Dendritic cell treated with granulocyte-macrophage colony-stimulating factor and Interleukin-4, amounts not matched to agents 40 ng/mL and 50 ng/mL, for 4 days (primary cell): ENCODE results near the gene CIROP.
A peak's percentile ranks its signal among the peaks of the same experiment; 100 is the strongest.

ENCODE experiments used
- H3K27ac Mint-ChIP-seq: one replicate; pipeline ENCODE4 v1.8.0; 2022; ENCODE audit warnings: mild to moderate bottlenecking, mixed read lengths
- H3K27me3 Mint-ChIP-seq: one replicate; pipeline ENCODE4 v1.8.0; 2022; ENCODE audit warnings: mild to moderate bottlenecking, mixed read lengths
- H3K36me3 Mint-ChIP-seq: one replicate; pipeline ENCODE4 v1.8.0; 2022; ENCODE audit warnings: low read depth, mixed read lengths
- H3K4me1 Mint-ChIP-seq: one replicate; pipeline ENCODE4 v1.8.0; 2022; ENCODE audit warnings: low read depth, mixed read lengths
- H3K4me3 Mint-ChIP-seq: one replicate; pipeline ENCODE4 v1.8.0; 2022; ENCODE audit warnings: mild to moderate bottlenecking, moderate library complexity, mixed read lengths
- H3K9me3 Mint-ChIP-seq: one replicate; pipeline ENCODE4 v1.8.0; 2022; ENCODE audit warnings: mixed read lengths
- intact Hi-C: fragments of 100-400 bp; cut with micrococcal nuclease; formaldehyde crosslinking; loops from one replicate; pipeline ENCODE4 v1.15.0; 2022

CIROP gene

GRCh38 chr14:23140371-23140770 is 35.6 kb upstream of the CIROP start:
- no peak overlapping the region for H3K4me3 Mint-ChIP-seq

GRCh38 chr14:23139874-23140273 is 35.1 kb upstream of the CIROP start:
- H3K36me3 Mint-ChIP-seq, result peaks cover 98% of the 10 kb centered on the region
- H3K27ac Mint-ChIP-seq, result peak overlapping the region; percentile 14
- peaks cover 6% of the 10 kb centered on the region for H3K4me1 Mint-ChIP-seq
- intact Hi-C loops, result no loop called here
- H3K27me3 Mint-ChIP-seq, result no peaks in the 10 kb centered on the region
- H3K4me3 Mint-ChIP-seq, result no peak overlapping the region
- H3K9me3 Mint-ChIP-seq, result no peaks in the 10 kb centered on the region

More at GRCh38 chr14:23140371-23140770, 35.6 kb upstream of the CIROP start:
- Mint-ChIP-seq H3K4me1 (peaks cover 6% of the 10 kb centered on the region), H3K27ac (no peak overlapping the region), H3K27me3 (no peaks in the 10 kb centered on the region), H3K36me3 (peaks cover 100% of the 10 kb centered on the region), H3K9me3 (no peaks in the 10 kb centered on the region)
- intact Hi-C loops, result no loop called here

- H3K36me3 Mint-ChIP-seq, result peaks cover 91% of the 10 kb centered on the region
- intact Hi-C loops, result no loop called here
- peaks cover 6% of the 10 kb centered on the region for H3K4me1 Mint-ChIP-seq
- no peaks in the 10 kb centered on the region for H3K27me3 Mint-ChIP-seq
- H3K27ac Mint-ChIP-seq, result no peak overlapping the region
- H3K9me3 Mint-ChIP-seq, result no peaks in the 10 kb centered on the region
- no peak overlapping the region for H3K4me3 Mint-ChIP-seq
Observed at GRCh38 chr14:23137813-23138535, 33.2 kb upstream of the CIROP start.

GRCh38 chr14:23137192-23137812 is 32.5 kb upstream of the CIROP start:
- no peak overlapping the region for H3K4me3 Mint-ChIP-seq
- H3K9me3 Mint-ChIP-seq, result no peaks in the 10 kb centered on the region
- intact Hi-C loops, result no loop called here
- H3K36me3 Mint-ChIP-seq, result peaks cover 91% of the 10 kb centered on the region
- no peaks in the 10 kb centered on the region for H3K27me3 Mint-ChIP-seq
- no peak overlapping the region for H3K27ac Mint-ChIP-seq
- H3K4me1 Mint-ChIP-seq, result peaks cover 6% of the 10 kb centered on the region

- no peaks in the 10 kb centered on the region for H3K27me3 Mint-ChIP-seq
- H3K9me3 Mint-ChIP-seq, result no peaks in the 10 kb centered on the region
- intact Hi-C loops, result no loop called here
Observed at GRCh38 chr14:23136566-23137133, 31.9 kb upstream of the CIROP start.

GRCh38 chr14:23132970-23133369 is 28.2 kb upstream of the CIROP start:
- H3K4me3 Mint-ChIP-seq, result no peak overlapping the region
- H3K36me3 Mint-ChIP-seq, result peaks cover 91% of the 10 kb centered on the region
- intact Hi-C loops, result no loop called here
- no peaks in the 10 kb centered on the region for H3K27me3 Mint-ChIP-seq
- no peak overlapping the region for H3K27ac Mint-ChIP-seq
- peaks cover 43% of the 10 kb centered on the region for H3K4me1 Mint-ChIP-seq
- no peaks in the 10 kb centered on the region for H3K9me3 Mint-ChIP-seq

More at GRCh38 chr14:23136566-23137133, 31.9 kb upstream of the CIROP start:
- Mint-ChIP-seq H3K36me3 (peaks cover 91% of the 10 kb centered on the region), H3K27ac (no peak overlapping the region), H3K4me1 (peaks cover 6% of the 10 kb centered on the region), H3K4me3 (no peak overlapping the region)

GRCh38 chr14:23131482-23131881 is 26.7 kb upstream of the CIROP start:
- Mint-ChIP-seq H3K9me3 (no peaks in the 10 kb centered on the region), H3K4me1 (peaks cover 44% of the 10 kb centered on the region), H3K36me3 (peaks cover 91% of the 10 kb centered on the region), H3K4me3 (no peak overlapping the region), H3K27ac (peak overlapping the region; percentile 2), H3K27me3 (no peaks in the 10 kb centered on the region)
- intact Hi-C loops, result no loop called here

- Mint-ChIP-seq H3K4me3 (no peak overlapping the region), H3K36me3 (peaks cover 91% of the 10 kb centered on the region), H3K4me1 (peaks cover 44% of the 10 kb centered on the region), H3K27ac (peak overlapping the region; percentile 2), H3K27me3 (no peaks in the 10 kb centered on the region), H3K9me3 (no peaks in the 10 kb centered on the region)
- intact Hi-C loops, result no loop called here
Observed at GRCh38 chr14:23130871-23131270, 26.1 kb upstream of the CIROP start.

GRCh38 chr14:23129759-23130316 is 25.0 kb upstream of the CIROP start:
- Mint-ChIP-seq H3K36me3 (peaks cover 93% of the 10 kb centered on the region), H3K4me1 (peaks cover 45% of the 10 kb centered on the region), H3K9me3 (no peaks in the 10 kb centered on the region), H3K27ac (no peak overlapping the region), H3K4me3 (no peak overlapping the region), H3K27me3 (no peaks in the 10 kb centered on the region)
- intact Hi-C loops, result no loop called here

- Mint-ChIP-seq H3K4me3 (no peak overlapping the region), H3K9me3 (no peaks in the 10 kb centered on the region), H3K36me3 (peaks cover 97% of the 10 kb centered on the region), H3K27ac (no peak overlapping the region), H3K27me3 (no peaks in the 10 kb centered on the region), H3K4me1 (peaks cover 50% of the 10 kb centered on the region)
- intact Hi-C loops, result no loop called here
Observed at GRCh38 chr14:23128969-23129758, 24.4 kb upstream of the CIROP start.

- Mint-ChIP-seq H3K27ac (no peak overlapping the region), H3K4me1 (peaks cover 62% of the 10 kb centered on the region)
Observed at GRCh38 chr14:23127861-23128260, 23.1 kb upstream of the CIROP start.

GRCh38 chr14:23126548-23127278 is 21.9 kb upstream of the CIROP start:
- Mint-ChIP-seq H3K4me1 (peaks cover 69% of the 10 kb centered on the region), H3K4me3 (no peak overlapping the region), H3K27me3 (no peaks in the 10 kb centered on the region), H3K9me3 (no peaks in the 10 kb centered on the region), H3K36me3 (peaks cover 72% of the 10 kb centered on the region), H3K27ac (peak overlapping the region; percentile 12)
- intact Hi-C loops, result no loop called here

More at GRCh38 chr14:23127861-23128260, 23.1 kb upstream of the CIROP start:
- H3K4me3 Mint-ChIP-seq, result no peak overlapping the region
- peaks cover 84% of the 10 kb centered on the region for H3K36me3 Mint-ChIP-seq
- no peaks in the 10 kb centered on the region for H3K27me3 Mint-ChIP-seq
- H3K9me3 Mint-ChIP-seq, result no peaks in the 10 kb centered on the region
- intact Hi-C loops, result no loop called here

GRCh38 chr14:23125933-23126524 is 21.2 kb upstream of the CIROP start:
- Mint-ChIP-seq H3K27me3 (no peaks in the 10 kb centered on the region), H3K4me1 (peaks cover 69% of the 10 kb centered on the region), H3K9me3 (no peaks in the 10 kb centered on the region), H3K36me3 (peaks cover 65% of the 10 kb centered on the region), H3K27ac (peak overlapping the region; percentile 12), H3K4me3 (no peak overlapping the region)
- intact Hi-C loops, result no loop called here
